ENCODE measurements around the gene CTCF. TPM values are rescaled to one million over a fixed set of nuclear protein-coding genes. Genes with fewer than 3 reads are reported as not detected.

The CTCF gene
- total RNA-seq, 4 donors from 2014 or later = 26.1 to 39.6 (median 31.8) TPM

- DNase-seq (ENCODE audit: low spot score in 2 of 2) = peak; percentile 91 to 92
- H3K27me3 ChIP-seq = no peaks in the 10 kb centered on the region
- 1 to 2% methylated on average over 6 to 63 of the region's 76 CpGs for WGBS, 2 donors
- H3K9me3 ChIP-seq = no peaks in the 10 kb centered on the region
- peak overlapping the region; percentile 51 to 99 (median 96) for H3K4me3 ChIP-seq
- H3K27ac ChIP-seq = peak overlapping the region; percentile 93 to 100 (median 99)
- H3K4me1 ChIP-seq = peaks cover 0 to 40% (median 17%) of the 10 kb centered on the region in 4 donors
- TF ChIP-seq POLR2A (IDR thresholded peaks at IDR 0.05) = peak in 1 of 2 donors; percentile 60
- peak; percentile 76 for TF ChIP-seq EP300 (IDR thresholded peaks at IDR 0.05)
- no peak for TF ChIP-seq CTCF (IDR thresholded peaks at IDR 0.05)
- no peaks in the 10 kb centered on the region for H3K36me3 ChIP-seq
Measured at GRCh38 chr16:67561824-67562525, 351 bp upstream of the CTCF start.

DNA sequence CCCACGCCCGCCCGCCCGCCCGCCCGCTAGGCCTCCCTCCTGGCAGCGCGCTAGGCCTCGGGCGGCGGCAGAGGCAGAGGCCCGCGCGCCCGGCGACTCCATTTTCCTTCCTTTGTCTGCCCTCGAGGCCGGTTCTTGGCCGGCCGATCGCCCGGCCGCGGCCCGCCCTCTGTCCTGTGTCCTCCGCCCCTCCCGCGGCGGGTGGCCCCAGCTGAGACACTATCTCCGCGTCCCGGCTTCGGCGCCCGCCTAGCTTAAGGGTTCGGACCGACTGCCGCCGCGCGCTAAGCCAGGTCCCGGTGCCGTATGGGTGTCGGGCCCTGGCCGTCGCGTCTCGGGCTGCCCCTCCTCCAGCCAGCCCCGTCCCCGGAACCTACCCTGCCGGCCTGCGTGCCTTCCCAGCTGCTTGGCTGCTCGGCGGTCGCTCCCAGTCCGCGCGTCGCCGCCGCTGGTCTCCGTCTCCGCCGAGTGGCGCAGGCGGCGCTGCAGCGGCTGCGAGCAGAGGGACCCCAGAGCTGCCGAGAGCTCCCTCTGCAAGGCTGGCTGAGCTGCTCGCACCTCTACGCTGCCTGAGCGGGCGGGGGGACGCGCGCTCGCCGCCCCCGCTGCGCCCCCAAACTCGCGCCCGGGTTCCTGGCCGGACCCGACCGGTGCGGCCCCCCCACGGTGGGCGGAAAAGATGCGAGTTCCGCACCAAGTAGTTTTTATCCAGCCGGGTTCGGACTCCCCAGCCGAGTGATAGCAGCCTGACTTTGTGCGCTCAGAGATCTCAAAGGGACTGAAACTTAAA, 787 bp downstream of the CTCF start:
- Histone ChIP-seq H3K36me3 (no peaks in the 10 kb centered on the region), H3K4me1 (peaks cover 0 to 43% (median 17%) of the 10 kb centered on the region in 4 donors), H3K4me3 (peak overlapping the region; percentile 91 to 99 (median 96)), H3K27ac (peak overlapping the region; percentile 98 to 100 (median 100)), H3K9me3 (no peaks in the 10 kb centered on the region), H3K27me3 (no peaks in the 10 kb centered on the region)
- 0 to 1% methylated on average over 9 to 31 of the region's 96 CpGs for WGBS, 2 donors
- DNase-seq (ENCODE audit: low spot score in 2 of 2) = no peak
- TF ChIP-seq CTCF (IDR thresholded peaks at IDR 0.05) = peak in 2 of 5 experiments; percentile 35
- no peak for TF ChIP-seq POLR2A (IDR thresholded peaks at IDR 0.05)
- peak in 1 of 2 donors; percentile 28 for TF ChIP-seq EP300 (IDR thresholded peaks at IDR 0.05)

GRCh38 chr16:67563708-67564468, 1.6 kb downstream of the CTCF start:
- peak in 1 of 2 donors; percentile 66 for DNase-seq (ENCODE audit: low spot score in 2 of 2)
- peaks cover 0 to 51% (median 17%) of the 10 kb centered on the region in 4 donors for H3K4me1 ChIP-seq
- WGBS, 2 donors = 2% methylated on average over 20 of the region's 20 CpGs
- H3K27me3 ChIP-seq = no peaks in the 10 kb centered on the region
- peak overlapping the region; percentile 91 to 99 (median 96) for H3K4me3 ChIP-seq
- no peaks in the 10 kb centered on the region for H3K36me3 ChIP-seq
- TF ChIP-seq EP300 (IDR thresholded peaks at IDR 0.05) (peak; percentile 41 to 73), CTCF (IDR thresholded peaks at IDR 0.05) (no peak), POLR2A (IDR thresholded peaks at IDR 0.05) (no peak)
- peak overlapping the region; percentile 98 to 100 (median 100) for H3K27ac ChIP-seq
- no peaks in the 10 kb centered on the region for H3K9me3 ChIP-seq

GRCh38 chr16:67565470-67566100, 3.3 kb downstream of the CTCF start:
- H3K9me3 ChIP-seq = no peaks in the 10 kb centered on the region
- no peak overlapping the region for H3K4me3 ChIP-seq
- no peak overlapping the region for H3K27ac ChIP-seq
- no peaks in the 10 kb centered on the region for H3K27me3 ChIP-seq
- H3K36me3 ChIP-seq = no peaks in the 10 kb centered on the region
- no peak for DNase-seq (ENCODE audit: low spot score in 2 of 2)
- H3K4me1 ChIP-seq = peaks cover 0 to 58% (median 17%) of the 10 kb centered on the region in 4 donors
- 89 to 92% methylated on average over 8 of the region's 8 CpGs for WGBS, 2 donors
- TF ChIP-seq CTCF (IDR thresholded peaks at IDR 0.05) (no peak), EP300 (IDR thresholded peaks at IDR 0.05) (no peak), POLR2A (IDR thresholded peaks at IDR 0.05) (no peak)

All from tibial nerve (tissue), 4 donors.